Anterior cingulate cortex (tissue), 58 donors: Measurements from ENCODE around the gene NAIF1.
A peak's percentile ranks its signal among the peaks of the same experiment; 100 is the strongest.
"Not testable (repeated sequence)": the region's sequence is repeated elsewhere in the genome, so short reads cannot be mapped to it uniquely, and the experiment has no call there.

Experiments used
- DNase-seq, 58 donors: peaks; one replicate each; lab custom pipeline; 2025; lab: John Stamatoyannopoulos, UW

The NAIF1 gene

DNA sequence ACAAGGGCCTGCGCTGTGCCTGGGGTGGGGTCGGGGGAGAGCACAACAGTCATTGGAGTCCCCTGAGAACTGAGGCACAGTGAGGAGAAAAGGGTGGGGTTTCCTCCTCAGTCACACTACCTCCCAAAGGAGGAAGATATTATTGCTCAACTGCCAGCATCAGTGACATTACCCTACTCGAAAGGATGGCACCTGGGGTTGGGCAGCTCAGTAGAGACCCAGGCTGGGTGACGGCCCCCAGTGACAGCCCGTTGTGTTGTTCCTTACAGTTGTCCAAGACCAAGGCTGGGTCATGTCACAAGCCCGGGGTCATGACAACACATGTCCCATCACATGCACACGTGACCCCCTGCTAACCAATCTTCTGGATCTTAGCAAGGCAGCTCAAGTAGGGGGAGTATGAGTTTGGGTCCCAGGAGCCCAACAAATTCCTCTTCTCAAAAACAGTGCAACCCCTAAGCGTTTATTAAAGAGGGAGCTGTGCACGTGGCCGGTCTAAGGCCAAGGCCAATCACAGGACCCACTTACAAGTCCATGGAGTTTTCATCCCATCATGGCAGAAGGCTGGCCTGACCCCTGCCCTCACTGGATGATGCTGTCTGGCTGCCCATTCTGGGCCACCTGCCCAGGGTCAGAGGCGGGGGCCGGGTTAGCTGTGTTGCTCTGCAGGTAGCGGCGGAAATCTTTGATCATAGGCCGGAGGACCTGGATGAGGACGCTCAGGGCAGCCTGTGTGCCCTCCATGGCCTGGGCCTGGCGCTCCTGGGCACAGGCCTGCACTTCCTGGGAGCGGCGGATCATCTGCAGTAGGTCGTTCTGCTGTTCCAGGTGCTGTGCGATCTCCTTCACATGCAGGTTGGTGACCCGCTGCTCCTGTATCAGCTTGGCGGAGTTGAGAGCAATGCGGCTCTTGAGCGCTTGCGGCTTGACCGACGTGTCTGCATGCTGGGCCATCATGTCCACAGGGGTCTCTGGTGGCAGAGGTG is 4.0 kb downstream of the NAIF1 start:
- no peak for DNase-seq

DNA sequence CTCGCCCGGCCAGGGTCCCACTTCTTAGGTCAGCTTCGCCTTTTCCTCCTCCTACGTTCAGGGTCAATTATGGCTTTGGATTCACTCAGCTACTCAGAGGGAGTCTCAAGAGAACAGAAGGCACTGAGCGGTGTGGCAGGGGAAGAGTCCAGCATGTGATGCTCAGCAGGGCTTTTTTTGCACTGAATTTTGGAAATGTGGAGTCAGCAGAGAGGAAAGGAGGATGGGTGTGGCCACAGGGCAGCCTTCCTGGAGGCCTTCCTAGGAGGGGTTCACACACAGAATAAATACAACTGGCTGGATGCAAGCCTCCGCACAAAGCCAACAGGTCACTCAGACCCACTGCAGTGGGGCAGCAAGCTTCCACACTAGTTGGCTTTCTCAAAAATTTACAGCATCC is 4.8 kb downstream of the NAIF1 start:
- DNase-seq: no peak

DNA sequence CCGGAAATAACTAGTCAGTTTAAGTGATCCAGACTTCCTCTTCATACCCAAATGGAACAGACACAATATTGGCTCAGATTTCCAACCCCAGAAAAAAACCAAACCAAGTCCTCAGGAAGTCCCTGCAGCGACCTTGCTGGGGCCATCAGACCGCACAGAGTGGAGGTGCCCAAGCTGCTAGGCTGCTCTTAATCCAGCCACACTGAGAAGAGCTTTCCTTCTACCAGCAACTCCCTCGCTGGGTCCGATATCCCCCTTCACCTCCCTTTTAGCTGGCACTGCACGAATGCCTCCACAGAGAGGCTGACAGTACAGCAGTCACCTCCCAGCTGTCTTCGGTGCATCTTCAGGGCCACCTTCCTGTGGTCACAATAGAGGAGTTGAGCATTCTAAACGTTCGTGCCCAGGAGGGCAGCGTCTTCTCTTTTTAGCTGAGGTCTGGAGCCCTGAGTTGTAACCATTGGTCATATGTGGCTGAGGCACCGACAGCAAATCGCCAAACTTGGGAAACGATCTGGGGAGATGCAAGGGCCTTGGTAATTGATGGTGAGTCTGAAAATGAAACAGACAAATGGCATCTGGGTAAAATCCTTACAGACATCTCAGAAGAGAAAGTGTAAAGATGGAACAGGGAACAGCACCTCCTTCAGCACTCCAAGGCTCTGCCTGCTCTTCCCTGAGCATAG is 5.7 kb downstream of the NAIF1 start:
- no peak for DNase-seq

DNA sequence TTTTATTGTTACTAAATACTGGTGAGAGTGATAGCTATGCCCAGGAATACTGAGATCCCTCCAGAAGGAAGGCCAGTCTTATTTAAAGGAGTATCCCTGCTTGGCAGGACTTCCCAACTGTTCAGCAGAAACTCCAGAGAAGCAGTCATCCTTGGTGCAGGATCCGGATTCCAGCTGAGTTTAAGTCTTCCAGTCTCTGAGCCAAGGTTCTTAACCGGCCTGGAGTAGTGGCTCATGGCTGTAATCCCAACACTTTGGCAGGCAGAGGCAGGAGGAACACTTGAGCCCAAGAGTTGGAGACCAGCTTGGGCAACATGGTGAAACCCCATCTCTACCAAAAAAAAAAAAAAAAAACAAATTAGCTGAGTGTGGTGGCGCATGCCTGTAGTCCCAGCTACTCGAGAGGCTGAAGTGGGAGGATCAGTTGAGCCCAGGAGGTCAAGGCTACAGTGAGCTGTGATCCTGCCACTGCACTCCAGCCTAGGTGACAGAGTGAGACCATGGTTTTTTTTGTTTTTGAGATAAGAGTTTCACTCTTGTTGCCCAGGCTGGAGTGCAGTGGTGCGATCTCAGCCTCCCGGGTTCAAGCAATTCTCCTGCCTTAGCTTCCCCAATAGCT is 7.6 kb downstream of the NAIF1 start:
- no peak for DNase-seq

DNA sequence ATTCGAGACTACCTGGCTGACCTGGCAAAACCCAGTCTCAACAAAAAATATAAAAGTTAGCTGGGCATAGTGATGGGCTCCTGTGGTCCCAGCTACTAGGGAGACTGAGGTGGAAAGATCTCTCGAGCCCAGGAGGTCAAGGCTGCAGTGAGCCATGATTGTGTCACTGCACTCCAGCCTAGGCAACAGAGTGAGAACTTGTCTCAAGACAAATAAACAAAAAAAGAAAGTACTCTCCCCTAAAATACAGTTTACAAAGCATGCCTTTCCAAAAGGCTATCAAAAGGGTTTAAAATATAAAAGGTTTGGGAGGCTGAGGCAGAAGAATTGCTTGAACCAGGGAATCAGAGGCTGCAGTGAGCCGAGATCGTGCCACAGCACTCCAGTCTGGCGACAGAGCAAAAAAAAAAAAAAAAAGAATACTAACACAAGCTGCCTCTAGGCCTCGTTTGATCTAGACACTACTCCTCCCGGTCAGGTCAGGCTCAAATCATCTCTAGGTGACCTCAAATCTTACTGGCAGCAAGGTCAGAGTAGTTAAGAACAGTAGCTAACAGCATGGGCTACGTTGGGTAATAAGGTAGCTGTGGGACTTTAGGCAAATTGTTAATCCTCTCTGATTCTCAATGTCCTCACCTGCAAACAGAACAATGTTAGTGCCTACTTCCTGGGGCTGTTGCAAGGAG is 9.3 kb downstream of the NAIF1 start:
- DNase-seq: no peak

DNA sequence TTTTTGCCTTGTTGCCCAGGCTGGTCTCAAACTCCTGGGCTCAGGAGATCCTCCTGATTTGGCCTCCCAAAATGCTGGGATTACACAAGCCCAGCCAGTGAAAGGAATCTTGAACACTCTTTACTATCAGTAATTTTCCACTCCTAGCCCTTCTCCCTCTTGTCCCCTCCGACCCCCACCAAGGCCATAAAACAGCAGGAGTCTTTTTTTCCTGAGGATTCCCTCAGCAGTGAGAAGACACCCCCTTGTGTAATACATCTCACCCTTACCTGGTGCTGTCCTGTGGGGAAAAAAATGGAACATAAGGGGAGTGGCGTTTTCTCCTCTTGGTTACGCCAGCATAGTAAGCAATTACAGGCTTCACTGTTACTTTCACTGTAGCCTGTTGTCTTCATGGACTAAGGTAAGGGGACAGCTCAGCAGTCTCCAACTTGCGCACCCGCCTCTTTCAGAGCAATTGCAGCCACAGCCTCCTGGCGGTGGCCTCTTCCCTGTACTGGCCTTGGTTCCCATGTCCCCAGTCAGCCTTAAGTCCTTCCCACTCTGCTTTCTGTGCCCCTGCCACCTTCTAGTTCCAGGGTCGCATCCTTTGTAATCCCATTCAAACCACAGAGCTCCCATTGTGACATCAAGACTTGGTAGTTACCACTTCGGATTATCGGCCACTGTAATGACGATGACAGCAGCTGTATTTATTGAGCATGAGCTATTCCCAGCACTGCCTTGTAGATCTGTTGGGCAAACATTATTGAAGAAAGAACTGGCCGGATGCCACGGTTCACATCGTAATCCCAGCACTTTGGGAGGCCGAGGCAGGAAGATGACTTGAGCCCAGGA is 10.0 kb downstream of the NAIF1 start:
- no peak for DNase-seq

DNA sequence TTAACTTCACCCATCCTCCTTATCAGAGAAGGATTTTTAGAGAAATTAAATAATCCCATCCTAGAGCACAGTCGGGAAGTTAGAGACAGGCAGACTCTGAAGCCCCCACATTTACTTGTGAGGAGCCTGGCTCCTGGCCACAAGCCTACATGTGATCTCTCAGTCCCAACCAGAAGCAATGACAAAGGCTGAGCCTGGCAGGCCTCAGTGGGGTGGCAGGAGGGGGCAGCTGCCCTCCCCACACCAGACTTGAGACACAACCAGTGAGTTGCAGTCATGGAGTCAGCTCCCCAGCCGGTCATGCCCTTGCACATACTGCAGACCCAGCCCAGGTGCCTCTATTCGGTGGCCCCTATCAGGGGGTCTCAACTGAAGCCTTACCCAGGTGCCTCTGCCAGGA is 11.0 kb downstream of the NAIF1 start:
- DNase-seq: peak in 25 of 58 donors; percentile 11 to 74 (median 28)

DNA sequence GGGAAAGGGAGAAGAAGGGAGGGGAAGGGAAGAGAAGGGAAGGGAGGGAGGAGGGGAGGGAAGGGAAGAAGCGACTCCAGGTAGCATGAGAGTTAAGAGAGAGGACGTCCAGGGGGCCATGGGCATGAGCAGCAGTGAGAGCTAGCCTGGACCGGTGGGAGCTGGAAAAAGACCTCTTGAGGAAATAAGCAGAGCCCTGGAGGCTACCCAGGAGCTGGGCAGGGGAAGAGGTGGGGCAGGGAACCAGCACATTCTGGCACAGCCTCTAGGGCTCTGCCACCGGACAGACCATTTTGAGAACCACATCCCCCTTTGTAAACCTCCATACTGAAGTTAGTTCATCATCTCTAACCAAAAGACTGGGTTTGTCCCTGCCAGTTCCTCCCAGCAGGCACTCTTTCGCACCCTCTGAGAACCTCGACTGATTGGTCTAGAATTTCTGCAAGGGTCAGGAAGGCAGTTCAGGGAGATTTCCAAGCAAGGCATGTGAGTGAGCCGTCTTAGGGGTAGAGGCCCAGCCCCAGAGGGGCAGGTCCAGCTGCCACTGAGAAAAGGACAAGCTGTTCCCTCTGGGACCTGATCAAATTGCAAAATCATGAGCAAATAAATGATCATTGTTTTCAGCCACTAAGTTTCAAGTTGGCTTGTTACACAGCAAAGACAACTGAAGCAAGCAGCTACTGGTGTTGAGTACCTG is 11.6 kb downstream of the NAIF1 start:
- DNase-seq: peak in 14 of 58 donors; percentile 8 to 76 (median 33)

DNA sequence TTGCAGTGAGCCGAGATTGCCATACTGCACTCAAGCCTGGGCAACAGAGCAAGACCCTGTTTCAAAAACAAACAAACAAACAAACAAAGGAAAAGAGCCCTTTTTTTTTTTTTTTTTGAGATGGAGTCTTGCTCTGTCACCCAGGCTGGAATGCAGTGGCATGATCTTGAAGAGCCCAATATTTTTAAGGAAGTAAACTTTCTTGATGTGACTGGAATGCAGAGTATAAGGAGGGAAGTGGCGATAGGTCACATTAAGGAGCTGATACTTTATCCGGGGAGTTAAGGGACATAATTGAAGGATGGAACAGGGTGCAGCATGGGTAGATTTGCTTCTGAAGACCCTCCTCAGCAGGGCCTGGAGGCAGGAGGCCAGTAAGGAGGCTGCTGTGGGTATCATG is 13.0 kb downstream of the NAIF1 start:
- DNase-seq: no peak

DNA sequence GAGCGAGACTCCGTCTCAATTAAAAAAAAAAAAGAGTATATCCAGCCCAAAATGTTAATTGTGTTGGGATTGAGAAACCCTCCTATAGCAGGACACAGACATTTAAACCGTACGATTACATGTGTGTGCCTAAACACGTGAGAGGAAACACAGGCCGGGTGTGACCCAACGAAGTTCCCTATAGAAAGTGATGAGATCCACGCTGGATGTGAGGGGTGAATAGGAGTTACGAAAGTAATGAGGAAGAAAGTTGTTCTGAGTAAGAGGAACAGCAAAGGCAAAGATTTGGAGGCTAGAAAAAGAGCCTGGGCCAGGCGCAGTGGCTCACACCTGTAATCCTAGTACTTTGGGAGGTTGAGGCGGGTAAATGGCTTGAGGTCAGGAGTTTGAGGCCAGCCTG is 13.6 kb downstream of the NAIF1 start:
- peak in 12 of 58 donors; percentile 2 to 37 (median 13) for DNase-seq

DNA sequence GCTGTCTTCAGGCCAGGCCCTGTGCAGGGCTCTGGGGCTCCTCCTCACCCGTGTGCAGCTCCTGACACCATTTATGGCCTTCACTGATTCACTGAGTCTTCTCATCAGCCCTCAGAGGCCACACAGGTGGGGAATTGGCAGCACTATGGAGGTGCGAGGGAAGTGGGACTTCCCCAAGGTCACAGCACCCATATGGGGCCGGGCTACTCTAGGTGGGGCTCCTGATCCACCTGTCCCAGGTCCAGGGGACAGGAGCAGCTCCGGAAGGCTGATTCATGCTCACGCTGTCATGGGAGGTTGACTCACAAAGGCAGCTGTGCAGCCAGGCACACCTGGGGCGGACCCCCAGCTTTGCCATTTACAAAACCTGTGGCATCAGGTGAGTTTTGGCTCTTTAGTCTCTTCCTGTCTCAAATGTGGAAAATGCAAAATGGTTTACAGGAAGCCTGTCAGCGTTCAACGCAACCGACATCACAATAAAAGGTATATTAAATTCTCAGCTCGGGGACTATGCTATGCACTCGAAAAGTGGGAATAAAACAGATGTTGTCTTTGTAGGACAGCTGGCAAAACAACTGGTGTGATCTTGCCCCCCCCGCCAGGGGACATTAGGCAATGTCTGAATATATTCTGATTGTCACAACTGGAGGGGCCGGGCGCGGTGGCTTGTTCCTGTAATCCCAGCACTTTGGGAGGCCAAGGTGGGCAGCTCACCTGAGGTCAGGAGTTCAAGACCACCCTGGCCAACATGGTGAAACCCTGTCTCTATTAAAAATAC is 15.0 kb downstream of the NAIF1 start:
- DNase-seq: no peak

DNA sequence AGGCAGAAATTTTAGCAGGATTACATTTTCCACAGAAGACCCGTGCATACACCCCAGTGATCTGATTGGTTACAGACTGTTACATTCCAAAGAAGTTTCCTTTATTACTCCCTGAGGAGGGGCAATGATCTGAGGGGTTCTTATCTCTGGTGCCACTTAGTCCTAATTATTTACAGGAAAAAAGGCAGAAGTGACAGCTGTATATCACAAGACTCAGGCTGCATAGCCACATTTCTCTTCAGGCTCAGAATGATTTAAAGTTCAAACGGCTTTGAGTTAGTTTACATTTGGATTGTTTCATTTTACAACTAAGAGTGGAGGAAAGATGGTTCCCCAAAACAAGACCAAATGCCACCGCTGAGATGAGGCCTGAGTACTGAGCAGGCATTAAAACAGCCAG is 17.3 kb downstream of the NAIF1 start:
- DNase-seq: no peak

DNA sequence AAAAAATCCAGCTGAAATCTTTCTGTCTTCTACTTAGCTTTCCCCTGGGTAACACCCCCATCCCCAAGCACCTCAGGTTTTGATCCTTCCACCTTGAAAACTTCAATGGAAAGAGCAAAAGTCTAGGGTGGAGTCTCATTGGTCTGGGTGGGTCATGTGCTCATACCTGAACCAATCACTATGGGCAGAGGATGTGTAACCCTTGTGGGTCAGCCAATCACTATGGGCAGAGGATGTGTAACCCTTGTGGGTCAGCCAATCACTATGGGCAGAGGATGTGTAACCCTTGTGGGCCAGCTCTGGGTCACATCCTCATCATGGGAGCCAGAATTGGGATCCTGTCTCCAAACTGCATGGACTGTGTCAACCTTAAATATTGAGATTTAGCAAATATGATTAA is 18.5 kb downstream of the NAIF1 start:
- no peak for DNase-seq

DNA sequence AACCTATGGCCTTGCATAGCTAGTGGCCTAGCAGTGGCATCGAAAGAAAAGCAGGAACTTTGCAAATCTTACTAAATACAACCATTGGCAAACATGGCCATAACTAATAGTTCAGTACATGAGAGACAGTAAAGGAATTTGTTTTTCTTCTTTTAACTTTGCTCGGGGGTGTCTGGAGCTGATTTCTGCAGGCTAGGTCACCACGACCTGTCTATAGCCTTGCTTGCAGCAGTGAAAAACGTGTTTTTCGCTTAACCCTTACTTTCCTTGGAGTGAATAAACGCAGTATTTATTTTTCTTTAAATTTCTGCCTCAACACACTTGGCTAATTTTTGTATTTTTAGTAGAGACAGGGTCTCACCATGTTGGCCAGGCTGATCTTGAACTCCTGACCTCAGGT is 19.9 kb downstream of the NAIF1 start:
- DNase-seq: no peak

DNA sequence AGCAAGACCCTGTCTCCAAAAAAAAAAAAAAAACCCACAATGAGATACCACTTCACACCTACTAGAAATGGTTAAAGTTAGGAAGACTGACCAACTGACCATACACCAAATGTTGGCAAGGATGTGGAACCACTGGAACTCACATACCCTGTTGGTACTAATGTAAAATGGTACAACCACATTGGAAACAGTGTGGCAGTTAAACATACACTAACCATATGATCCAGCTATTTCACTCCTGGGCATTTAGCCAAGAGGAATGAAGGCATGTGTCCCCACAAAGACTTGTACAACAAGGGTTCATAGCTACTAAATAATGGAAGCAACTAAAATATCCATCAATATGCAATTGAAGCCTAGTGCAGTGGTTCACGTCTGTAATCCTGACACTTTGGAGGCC is 21.3 kb downstream of the NAIF1 start:
- no peak for DNase-seq

DNA sequence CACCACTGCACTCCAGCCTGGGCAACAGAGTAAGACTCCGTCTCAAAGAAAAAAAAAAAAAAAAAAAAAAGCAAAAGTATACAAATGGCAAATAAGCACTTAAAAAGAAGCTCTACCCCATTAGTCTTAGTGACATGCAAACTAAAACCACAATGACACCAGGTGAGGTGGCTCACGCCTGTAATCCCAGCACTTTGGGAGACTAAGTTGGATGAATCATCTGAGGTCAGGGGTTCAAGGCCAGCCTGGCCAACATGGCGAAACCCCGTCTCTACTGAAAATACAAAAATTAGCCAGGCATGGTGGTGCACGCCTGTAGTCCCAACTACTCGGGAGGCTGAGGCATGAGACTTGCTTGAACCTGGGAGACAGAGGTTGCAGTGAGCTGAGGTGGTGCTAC is 21.7 kb downstream of the NAIF1 start:
- not testable (repeated sequence) for DNase-seq

DNA sequence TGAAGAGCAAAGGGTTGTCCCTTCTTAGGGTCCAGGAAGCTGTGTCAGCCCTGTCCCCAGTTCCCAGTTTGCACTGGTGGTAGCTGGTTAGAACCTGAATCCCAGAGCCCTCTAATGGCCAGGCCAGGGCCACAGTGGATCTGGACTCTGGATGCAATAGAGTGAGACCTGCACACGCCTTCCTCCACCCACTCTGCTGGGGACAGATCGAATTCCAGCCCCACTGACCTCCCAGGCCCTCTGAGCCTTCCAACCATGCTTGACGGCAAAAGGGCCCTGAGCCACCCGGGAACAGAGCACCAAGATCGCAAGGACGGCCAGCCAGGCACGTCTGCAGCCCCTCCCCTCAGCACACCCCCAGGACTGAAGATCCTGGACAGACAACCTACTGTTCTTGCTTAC is 23.7 kb downstream of the NAIF1 start:
- DNase-seq: no peak

DNA sequence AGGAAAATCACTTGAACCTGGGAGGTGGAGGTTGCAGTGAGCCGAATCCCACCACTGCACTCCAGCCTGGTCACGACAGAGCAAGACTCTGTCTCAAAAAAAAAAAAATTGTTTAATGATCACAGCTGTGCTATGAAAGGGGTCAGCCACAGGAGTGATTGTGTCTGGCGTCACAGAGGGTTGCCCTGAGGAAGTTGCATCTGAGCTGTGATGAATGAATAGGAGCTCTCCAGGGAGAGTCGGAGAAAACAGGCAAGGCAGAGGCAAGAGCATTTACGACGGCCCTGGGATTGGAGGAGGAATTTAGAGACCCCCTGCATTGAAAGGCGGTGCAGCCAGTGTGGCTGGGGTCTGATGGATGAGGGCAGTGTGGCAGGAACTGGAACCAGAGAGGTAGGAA is 25.1 kb downstream of the NAIF1 start:
- DNase-seq: no peak
